GM21381 (cell line): ENCODE measurements around the gene CYFIP2.

ENCODE experiments used
- ATAC-seq: cut with Tn5 transposase; IDR thresholded peaks from one replicate; pipeline ENCODE4 v1.9.1; 2021; ENCODE audit warnings: mild to moderate bottlenecking, moderate library complexity; ENCODE audit not compliant: unreplicated experiment

Gene CYFIP2

GRCh38 chr5:157352756-157353340 lies 86.9 kb downstream of the CYFIP2 start:
- ATAC-seq = no peak

- no peak for ATAC-seq
Measured at GRCh38 chr5:157354800-157355199, 88.9 kb downstream of the CYFIP2 start.

- no peak for ATAC-seq
Measured at GRCh38 chr5:157356576-157356975, 90.7 kb downstream of the CYFIP2 start.

GRCh38 chr5:157357823-157358222 lies 91.9 kb downstream of the CYFIP2 start:
- ATAC-seq = no peak

- ATAC-seq = no peak
Measured at GRCh38 chr5:157358871-157359270, 92.9 kb downstream of the CYFIP2 start.

GRCh38 chr5:157359356-157360055 lies 93.6 kb downstream of the CYFIP2 start:
- ATAC-seq = no peak

GRCh38 chr5:157362012-157362411 lies 96.1 kb downstream of the CYFIP2 start:
- ATAC-seq = no peak

GRCh38 chr5:157362502-157362901 lies 96.6 kb downstream of the CYFIP2 start:
- ATAC-seq = no peak

GRCh38 chr5:157362982-157363381 lies 97.1 kb downstream of the CYFIP2 start:
- ATAC-seq = no peak

- no peak for ATAC-seq
Measured at GRCh38 chr5:157365732-157366131, 99.8 kb downstream of the CYFIP2 start.

GRCh38 chr5:157366741-157367674 lies 101.1 kb downstream of the CYFIP2 start:
- no peak for ATAC-seq

- no peak for ATAC-seq
Measured at GRCh38 chr5:157369507-157369906, 103.6 kb downstream of the CYFIP2 start.

GRCh38 chr5:157370967-157371366 lies 105.0 kb downstream of the CYFIP2 start:
- no peak for ATAC-seq

GRCh38 chr5:157371655-157372471 lies 105.9 kb downstream of the CYFIP2 start:
- no peak for ATAC-seq

- ATAC-seq = no peak
Measured at GRCh38 chr5:157372472-157372822, 106.5 kb downstream of the CYFIP2 start.

- ATAC-seq = no peak
Measured at GRCh38 chr5:157378509-157378908, 112.6 kb downstream of the CYFIP2 start.

GRCh38 chr5:157379983-157380382 lies 114.1 kb downstream of the CYFIP2 start:
- ATAC-seq = no peak

- ATAC-seq = no peak
Measured at GRCh38 chr5:157381746-157382145, 115.8 kb downstream of the CYFIP2 start.

- ATAC-seq = no peak
Measured at GRCh38 chr5:157382996-157383800, 117.3 kb downstream of the CYFIP2 start.
